GM10266 (cell line): ENCODE results near the gene SKP1.

Experiments
- DNase-seq: peaks from one replicate; pipeline ENCODE4 v3.0.0; 2012; ENCODE audit errors: extremely low spot score
- TF ChIP-seq, protein P1 (sequence below): IDR thresholded peaks from 2 replicates; pipeline ENCODE4 v1.5.1; 2012; ENCODE audit warnings: mild to moderate bottlenecking, low read depth; ENCODE audit not compliant: control insufficient read depth, insufficient read depth; ENCODE audit errors: missing control alignments

The SKP1 gene

DNA sequence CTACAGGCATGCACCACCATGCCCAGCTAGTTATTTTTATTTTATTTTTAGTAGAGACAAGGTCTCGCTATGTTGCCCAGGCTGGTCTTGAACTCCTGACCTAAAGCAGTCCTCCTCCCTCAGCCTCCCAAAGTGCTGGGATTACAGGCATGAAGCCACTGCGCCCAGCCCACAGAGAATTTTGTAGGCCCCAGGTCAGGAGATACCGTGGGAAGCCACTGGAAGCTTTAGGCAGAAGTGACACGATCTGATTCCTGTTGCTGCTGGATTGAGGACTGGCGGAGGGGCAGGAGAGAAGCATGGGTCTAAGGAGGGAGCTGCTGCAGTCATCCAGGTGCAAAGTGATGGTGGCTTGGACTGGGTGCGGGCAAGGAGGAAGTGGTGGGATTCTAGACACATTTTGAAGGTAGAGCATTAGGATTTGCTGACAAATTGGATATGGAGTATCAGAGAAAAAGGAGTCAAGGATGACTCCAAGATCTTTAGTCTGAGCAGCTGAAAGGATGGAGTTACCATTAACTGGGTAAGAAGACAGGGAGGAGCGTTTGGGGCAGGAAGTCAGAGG is 41.6 kb downstream of the SKP1 start:
- TF ChIP-seq, protein P1, sequence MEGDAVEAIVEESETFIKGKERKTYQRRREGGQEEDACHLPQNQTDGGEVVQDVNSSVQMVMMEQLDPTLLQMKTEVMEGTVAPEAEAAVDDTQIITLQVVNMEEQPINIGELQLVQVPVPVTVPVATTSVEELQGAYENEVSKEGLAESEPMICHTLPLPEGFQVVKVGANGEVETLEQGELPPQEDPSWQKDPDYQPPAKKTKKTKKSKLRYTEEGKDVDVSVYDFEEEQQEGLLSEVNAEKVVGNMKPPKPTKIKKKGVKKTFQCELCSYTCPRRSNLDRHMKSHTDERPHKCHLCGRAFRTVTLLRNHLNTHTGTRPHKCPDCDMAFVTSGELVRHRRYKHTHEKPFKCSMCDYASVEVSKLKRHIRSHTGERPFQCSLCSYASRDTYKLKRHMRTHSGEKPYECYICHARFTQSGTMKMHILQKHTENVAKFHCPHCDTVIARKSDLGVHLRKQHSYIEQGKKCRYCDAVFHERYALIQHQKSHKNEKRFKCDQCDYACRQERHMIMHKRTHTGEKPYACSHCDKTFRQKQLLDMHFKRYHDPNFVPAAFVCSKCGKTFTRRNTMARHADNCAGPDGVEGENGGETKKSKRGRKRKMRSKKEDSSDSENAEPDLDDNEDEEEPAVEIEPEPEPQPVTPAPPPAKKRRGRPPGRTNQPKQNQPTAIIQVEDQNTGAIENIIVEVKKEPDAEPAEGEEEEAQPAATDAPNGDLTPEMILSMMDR, result no peak
- DNase-seq, result no peak

DNA sequence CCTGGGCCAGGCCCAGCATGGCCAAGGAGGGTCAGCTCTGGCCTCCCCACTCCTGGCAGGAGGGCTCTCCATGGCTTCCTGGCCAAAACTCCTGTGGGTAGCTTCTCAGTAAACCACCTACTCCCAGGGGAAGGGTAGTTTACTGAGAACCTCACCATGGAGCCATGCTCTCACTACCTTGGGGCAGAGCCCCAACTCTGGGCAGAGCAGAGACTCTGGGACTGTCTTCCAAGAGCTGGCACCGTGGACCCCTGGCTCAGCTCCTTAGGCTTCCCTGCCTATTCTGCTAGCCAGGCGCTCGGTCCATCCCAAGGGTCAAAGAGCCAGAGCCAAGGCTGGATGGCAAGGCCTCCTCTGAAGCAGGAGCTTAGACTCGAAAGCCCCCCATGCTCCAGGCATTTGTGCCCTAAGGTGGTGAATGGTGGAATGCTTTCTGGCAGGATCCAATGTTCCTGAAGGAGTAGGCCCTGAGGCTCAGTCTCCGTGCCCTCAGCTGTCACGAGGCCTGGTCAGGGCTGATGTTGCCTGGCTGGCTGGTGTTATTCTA is 42.7 kb downstream of the SKP1 start:
- DNase-seq, result no peak
- TF ChIP-seq, protein P1, result no peak

DNA sequence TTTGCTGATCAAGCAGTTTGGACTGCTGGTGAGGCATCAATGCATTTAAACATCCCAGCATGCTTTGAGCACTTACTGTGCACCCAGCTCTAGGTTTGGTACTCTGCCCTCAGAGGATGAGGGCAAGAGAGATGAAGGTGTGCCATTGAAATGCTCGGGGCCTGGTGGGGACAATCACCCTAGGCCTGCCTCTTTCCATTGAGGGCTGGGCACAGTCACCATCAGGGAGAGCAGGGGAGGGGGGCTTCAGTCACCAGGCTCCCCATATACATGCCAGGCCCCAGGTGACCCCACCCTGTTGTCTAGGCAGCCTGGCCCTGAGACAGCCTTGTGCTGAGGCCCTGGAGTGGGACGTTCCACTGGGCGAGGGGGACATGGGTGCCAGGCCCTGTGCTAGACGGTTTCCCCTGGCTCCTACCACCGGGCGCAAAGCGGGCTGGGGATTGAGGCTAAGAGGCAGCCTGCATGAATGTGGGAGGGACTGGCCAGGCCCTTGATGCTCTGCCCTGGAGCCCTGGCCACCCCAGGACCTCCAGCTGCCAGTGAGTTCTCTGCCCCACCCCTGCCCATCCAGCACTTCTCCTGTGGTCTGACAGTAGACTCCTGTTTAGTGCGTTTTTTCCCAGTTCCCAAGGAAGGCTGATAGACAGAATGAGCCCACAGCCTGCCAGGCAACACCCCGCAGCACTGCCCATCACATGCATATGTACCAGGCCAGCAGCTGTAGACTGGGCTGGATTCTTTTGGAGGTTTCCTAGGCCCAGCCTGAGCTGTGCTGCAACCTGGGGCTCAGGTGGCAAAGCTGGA is 43.4 kb downstream of the SKP1 start:
- TF ChIP-seq, protein P1, result no peak
- no peak for DNase-seq

DNA sequence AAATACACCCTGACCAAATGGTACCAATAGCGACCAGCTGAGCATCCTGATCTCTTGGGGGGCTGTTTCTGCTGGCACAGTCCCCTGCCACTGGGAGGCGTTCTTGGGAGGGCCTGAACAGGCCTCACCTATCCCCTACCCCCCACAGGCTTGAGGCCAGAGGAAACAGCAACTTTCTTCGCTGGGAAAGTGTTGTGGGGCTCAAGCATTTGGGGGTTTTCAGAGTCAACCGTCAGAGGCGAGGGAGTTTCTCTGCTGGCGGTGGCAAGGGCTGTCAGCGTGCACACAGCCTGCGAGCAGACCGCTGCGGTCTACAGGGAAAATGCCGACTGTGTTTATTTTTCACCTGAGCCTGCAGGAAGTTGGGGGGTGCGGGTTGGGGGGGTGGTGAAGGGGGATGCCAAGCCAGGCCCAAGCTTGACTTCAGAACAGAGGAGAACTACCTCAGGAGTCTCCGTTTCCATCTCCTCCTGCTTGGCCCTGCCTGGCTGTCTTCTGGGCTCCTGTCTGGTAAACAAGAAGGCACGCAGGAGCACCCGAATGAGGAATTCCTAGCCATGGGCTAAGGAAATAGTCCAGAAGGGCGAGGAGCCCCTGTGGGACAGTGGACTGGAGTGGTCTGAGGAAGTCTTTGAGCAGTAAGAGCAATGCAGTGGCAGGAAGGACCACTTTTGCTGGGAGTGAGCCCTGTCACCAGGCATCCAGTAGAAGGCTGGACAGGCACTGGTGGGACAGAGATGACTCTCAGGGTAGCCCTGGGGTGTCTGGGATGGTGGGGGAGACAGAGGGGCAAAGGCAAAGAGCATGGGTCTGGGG is 44.2 kb downstream of the SKP1 start:
- TF ChIP-seq, protein P1, result peak; percentile 61
- DNase-seq, result peak; percentile 65

GRCh38 chr5:134131578-134132350 is 45.0 kb downstream of the SKP1 start:
- DNase-seq, result no peak
- TF ChIP-seq, protein P1, result no peak

- TF ChIP-seq, protein P1, result no peak
- DNase-seq, result no peak
Measured at GRCh38 chr5:134131165-134131564, 45.6 kb downstream of the SKP1 start.
